Fibroblast of villous mesenchyme (primary cell): ENCODE results near the gene ST3GAL6. TPM values are rescaled to one million over a fixed set of nuclear protein-coding genes. Genes with fewer than 3 reads are reported as not detected.

Experiments used
- DNase-seq: peaks from one replicate; pipeline ENCODE4 v3.0.0-alpha.2; 2010; ENCODE audit warnings: low read depth
- H3K4me3 ChIP-seq: 2 replicates; pipeline ENCODE4 v1.5.1; 2011; ENCODE audit warnings: low read depth, mild to moderate bottlenecking, low read length
- CTCF ChIP-seq: IDR thresholded peaks from 2 replicates; pipeline ENCODE4 v1.5.1; 2012; ENCODE audit warnings: low read depth, mild to moderate bottlenecking, low read length; ENCODE audit not compliant: insufficient read depth
- total RNA-seq: library from RNA; depleted of rRNA; stranded (reverse); fragments of >200 nt; gene quantifications from 2 replicates; pipeline ENCODE4 v1.2.3, GENCODE V29; 2012

ST3GAL6 gene
- total RNA-seq, 1 donor, result 3.9 TPM

GRCh38 chr3:98778383-98778782, 15.2 kb downstream of the ST3GAL6 start:
- no peak overlapping the region for H3K4me3 ChIP-seq
- DNase-seq, result no peak
- no peak for TF ChIP-seq CTCF

- no peak overlapping the region for H3K4me3 ChIP-seq
- no peak for TF ChIP-seq CTCF
- peak; percentile 99 for DNase-seq
These were observed 15.8 kb downstream of the ST3GAL6 start for GRCh38 chr3:98778852-98779413.

- peak; percentile 82 for DNase-seq
- TF ChIP-seq CTCF, result no peak
- H3K4me3 ChIP-seq, result no peak overlapping the region
These were observed 16.6 kb downstream of the ST3GAL6 start for GRCh38 chr3:98779541-98780335.

DNA sequence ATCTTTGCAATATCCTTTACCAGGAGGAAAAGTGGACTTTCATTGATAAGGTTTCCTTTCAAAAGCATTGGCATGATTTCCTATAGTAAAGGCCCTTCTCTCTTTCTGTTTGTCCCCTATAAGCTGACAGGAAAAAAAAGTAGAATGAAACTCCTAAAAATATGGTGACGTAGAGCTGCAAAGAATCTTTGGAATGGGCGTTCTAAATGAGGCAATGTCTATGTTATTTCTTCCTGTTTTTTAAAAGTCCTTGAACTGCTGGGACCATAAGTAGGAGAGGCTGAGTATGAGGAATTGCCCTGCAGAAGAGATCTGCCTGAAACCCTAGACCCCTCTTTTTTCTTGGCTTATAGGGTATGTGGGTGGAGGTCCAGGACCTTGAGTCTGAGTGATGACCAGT, 17.2 kb downstream of the ST3GAL6 start:
- no peak for TF ChIP-seq CTCF
- DNase-seq, result peak; percentile 62

DNA sequence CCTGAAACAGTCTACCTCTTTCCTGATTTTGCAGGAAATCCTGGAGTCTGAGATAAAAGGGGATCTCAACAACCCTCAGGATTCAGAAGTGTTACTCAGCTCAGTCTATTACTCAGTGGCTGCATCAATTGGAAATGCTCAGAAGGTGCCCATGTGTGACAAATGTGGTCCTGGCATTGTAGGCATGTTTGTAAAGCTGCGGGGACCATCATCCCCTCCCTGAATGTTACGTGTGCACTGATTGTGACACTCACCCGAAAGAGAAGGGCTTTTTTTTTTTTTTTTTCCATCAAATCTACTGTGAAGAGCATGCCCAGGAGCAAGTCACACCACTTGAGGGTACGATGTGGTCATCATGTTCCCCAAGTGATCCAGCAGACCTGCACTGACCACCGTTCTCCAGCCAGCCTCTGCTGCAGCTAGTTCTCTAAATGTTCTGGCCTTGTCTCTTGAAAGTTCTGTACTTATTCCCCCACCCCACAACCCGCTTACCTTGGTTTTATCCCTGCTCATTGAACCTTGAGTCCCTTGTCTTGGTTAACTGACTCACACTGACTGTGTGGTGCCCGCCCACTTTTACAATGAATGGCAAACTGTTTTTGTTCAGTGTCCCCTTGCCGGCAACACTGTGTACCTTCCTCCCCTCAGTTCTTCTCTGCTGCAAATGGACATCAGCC, 19.8 kb downstream of the ST3GAL6 start:
- TF ChIP-seq CTCF, result no peak
- DNase-seq, result no peak
- H3K4me3 ChIP-seq, result no peak overlapping the region

More for the DNA sequence above, 17.2 kb downstream of the ST3GAL6 start:
- no peak overlapping the region for H3K4me3 ChIP-seq

DNA sequence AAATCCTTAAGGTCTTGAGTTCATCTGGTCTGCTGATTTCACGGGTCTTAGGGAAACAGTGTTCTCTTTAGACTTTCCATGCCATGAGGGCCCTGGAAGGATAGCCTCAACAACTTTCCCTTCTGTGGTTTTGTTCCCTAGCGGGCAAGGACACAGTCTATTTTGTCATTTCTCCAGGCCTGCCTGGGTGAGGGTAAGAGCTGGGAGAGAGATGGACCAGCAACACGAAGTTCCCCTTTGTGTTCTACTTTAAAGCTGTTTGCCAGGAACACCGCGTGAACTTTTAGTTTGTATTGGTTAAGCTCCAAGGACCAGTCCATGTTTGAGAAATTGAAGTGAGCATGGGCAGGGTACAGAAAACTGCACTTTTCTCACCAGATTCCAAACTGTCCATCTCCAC, 20.9 kb downstream of the ST3GAL6 start:
- H3K4me3 ChIP-seq, result no peak overlapping the region
- no peak for DNase-seq
- TF ChIP-seq CTCF, result no peak
